ENCODE results near the gene ELMO1.

DNA sequence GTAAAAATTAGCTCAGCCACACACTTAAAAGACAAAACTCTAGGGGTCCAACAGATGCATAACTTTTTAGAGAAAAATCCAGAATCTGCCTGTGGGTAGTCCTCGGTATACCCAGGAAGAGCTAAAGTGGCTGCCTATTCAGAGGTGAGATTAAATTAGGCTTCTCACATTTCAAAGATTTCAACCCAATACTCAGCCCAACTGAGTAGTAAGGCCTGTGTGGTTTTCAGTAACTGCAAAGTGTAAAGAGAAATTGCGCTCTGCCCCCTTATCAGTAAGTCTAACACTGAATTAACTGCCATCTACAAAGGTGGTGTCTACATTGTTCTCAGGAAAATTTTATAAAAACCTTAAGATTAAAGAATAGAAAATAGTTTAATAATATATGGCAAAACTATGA lies 88.2 kb downstream of the ELMO1 start:
- TF ChIP-seq, protein P1, sequence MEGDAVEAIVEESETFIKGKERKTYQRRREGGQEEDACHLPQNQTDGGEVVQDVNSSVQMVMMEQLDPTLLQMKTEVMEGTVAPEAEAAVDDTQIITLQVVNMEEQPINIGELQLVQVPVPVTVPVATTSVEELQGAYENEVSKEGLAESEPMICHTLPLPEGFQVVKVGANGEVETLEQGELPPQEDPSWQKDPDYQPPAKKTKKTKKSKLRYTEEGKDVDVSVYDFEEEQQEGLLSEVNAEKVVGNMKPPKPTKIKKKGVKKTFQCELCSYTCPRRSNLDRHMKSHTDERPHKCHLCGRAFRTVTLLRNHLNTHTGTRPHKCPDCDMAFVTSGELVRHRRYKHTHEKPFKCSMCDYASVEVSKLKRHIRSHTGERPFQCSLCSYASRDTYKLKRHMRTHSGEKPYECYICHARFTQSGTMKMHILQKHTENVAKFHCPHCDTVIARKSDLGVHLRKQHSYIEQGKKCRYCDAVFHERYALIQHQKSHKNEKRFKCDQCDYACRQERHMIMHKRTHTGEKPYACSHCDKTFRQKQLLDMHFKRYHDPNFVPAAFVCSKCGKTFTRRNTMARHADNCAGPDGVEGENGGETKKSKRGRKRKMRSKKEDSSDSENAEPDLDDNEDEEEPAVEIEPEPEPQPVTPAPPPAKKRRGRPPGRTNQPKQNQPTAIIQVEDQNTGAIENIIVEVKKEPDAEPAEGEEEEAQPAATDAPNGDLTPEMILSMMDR (conservative IDR thresholded peaks at IDR 0.05; ENCODE audit: low read depth, low read length), result no peak
- TF ChIP-seq EZH2 (IDR thresholded peaks at IDR 0.05; ENCODE audit: borderline replicate concordance, low read depth, low read length, poor library complexity, severe bottlenecking), result no peak

Data from A673 (cell line).